PC-3 (cell line): Measurements from ENCODE around the gene UBR2.

Experiments
- EZH2phosphoT487 ChIP-seq: fragments of 300-600 bp; sonication (generic); IDR thresholded peaks from 2 replicates; pipeline ENCODE4 v1.6.1; 2018; ENCODE audit warnings: mild to moderate bottlenecking, antibody characterized with exemption, low read length, borderline replicate concordance
- TF ChIP-seq, protein P1 (sequence below): fragments of 300-600 bp; sonication (generic); conservative IDR thresholded peaks from 2 replicates; pipeline ENCODE4 v1.5.1; 2017; ENCODE audit warnings: antibody characterized with exemption, low read depth, mild to moderate bottlenecking, low read length

- TF ChIP-seq, protein P1, sequence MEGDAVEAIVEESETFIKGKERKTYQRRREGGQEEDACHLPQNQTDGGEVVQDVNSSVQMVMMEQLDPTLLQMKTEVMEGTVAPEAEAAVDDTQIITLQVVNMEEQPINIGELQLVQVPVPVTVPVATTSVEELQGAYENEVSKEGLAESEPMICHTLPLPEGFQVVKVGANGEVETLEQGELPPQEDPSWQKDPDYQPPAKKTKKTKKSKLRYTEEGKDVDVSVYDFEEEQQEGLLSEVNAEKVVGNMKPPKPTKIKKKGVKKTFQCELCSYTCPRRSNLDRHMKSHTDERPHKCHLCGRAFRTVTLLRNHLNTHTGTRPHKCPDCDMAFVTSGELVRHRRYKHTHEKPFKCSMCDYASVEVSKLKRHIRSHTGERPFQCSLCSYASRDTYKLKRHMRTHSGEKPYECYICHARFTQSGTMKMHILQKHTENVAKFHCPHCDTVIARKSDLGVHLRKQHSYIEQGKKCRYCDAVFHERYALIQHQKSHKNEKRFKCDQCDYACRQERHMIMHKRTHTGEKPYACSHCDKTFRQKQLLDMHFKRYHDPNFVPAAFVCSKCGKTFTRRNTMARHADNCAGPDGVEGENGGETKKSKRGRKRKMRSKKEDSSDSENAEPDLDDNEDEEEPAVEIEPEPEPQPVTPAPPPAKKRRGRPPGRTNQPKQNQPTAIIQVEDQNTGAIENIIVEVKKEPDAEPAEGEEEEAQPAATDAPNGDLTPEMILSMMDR, result no peak
- TF ChIP-seq EZH2phosphoT487, result no peak
Measured at GRCh38 chr6:42526616-42527015, 37.2 kb upstream of the UBR2 start.
